Activated B cell treated with CpG ODN at 0.5 μM for 24 hours (primary cell): Measurements from ENCODE around the gene UBE2U. TPM values are rescaled to one million over a fixed set of nuclear protein-coding genes. Genes with fewer than 3 reads are reported as not detected.

Experiments used
- ATAC-seq: fragments of 200-7000 bp; cut with Tn5 transposase; one replicate; pipeline ENCODE4 v1.10.0; 2021; ENCODE audit warnings: low read depth, mild to moderate bottlenecking, moderate library complexity
- CTCF ChIA-PET: fragments of 350-600 bp; sonication (Branson Sonifier 250); formaldehyde crosslinking; loops from one replicate; lab custom pipeline; 2021; ENCODE audit warnings: antibody characterized with exemption; lab: Charles Lee
- POLR2A ChIA-PET: fragments of 350-600 bp; sonication (Branson Sonifier 250); formaldehyde crosslinking; loops from one replicate; lab custom pipeline; 2021; ENCODE audit warnings: antibody characterized with exemption; lab: Charles Lee
- DNase-seq: peaks from one replicate; pipeline ENCODE4 v3.0.0; 2022
- H3K27ac Mint-ChIP-seq: one replicate; pipeline ENCODE4 v1.8.0; 2020; ENCODE audit warnings: mixed read lengths
- H3K27me3 Mint-ChIP-seq: one replicate; pipeline ENCODE4 v1.8.0; 2021; ENCODE audit warnings: mixed read lengths
- H3K36me3 Mint-ChIP-seq: one replicate; pipeline ENCODE4 v1.8.0; 2021; ENCODE audit warnings: low read depth, mixed read lengths
- H3K4me1 Mint-ChIP-seq: one replicate; pipeline ENCODE4 v1.8.0; 2021; ENCODE audit warnings: mixed read lengths
- H3K4me3 Mint-ChIP-seq: one replicate; pipeline ENCODE4 v1.8.0; 2020; ENCODE audit warnings: mild to moderate bottlenecking, mixed read lengths
- H3K9me3 Mint-ChIP-seq: one replicate; pipeline ENCODE4 v1.8.0; 2020; ENCODE audit warnings: mixed read lengths
- CTCF ChIP-seq: fragments of 200-600 bp; IDR thresholded peaks from one replicate; pipeline ENCODE4 v1.8.0; 2022; ENCODE audit warnings: antibody characterized with exemption, mild to moderate bottlenecking
- intact Hi-C: fragments of 100-400 bp; cut with micrococcal nuclease; formaldehyde crosslinking; loops from one replicate; pipeline ENCODE4 v1.15.1; 2024
- total RNA-seq: library from RNA; stranded (reverse); gene quantifications from 2 replicates; pipeline ENCODE4 v1.2.3, GENCODE V29; 2022

The UBE2U gene, protein sequence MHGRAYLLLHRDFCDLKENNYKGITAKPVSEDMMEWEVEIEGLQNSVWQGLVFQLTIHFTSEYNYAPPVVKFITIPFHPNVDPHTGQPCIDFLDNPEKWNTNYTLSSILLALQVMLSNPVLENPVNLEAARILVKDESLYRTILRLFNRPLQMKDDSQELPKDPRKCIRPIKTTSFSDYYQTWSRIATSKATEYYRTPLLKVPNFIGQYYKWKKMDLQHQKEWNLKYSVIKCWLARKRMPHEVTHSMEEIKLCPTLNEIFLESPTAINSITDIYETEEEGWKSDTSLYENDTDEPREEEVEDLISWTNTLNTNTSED
- total RNA-seq: not detected in 2 replicates

DNA sequence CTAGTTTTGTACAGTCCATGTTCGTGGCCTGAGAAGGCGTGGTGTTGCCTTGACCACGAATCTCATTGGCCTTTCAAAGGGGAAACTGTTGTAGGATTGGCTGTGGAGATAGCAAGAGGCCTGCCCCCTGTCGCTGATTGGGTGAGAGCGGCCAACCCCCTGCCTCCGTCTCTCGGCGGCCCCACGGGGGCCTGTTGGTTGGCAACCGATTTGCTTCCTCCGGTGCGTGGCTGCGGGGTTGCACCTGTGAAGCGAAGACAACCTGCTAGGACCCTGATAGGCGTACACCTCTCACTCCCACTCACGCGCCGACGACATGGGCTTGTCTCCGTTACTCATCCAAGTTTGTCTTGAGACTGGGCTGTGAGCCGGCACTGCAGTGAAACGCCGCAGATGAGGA, at the start of gene UBE2U:
Gene UBE2U (plus strand): TSS at position 204 of the 400 bp plus-strand sequence. CDS start 428 bp downstream, outside the sequence.
- ATAC-seq (no peak), DNase-seq (no peak)
- intact Hi-C loops: no loop called here
- Mint-ChIP-seq H3K4me1 (no peaks in the 10 kb centered on the region), H3K27me3 (peaks cover 4% of the 10 kb centered on the region), H3K36me3 (no peaks in the 10 kb centered on the region), H3K9me3 (no peaks in the 10 kb centered on the region), H3K4me3 (no peak within 1 kb of the TSS), H3K27ac (no peak within 1 kb of the TSS)
- CTCF ChIA-PET: no interaction called here
- no peak for TF ChIP-seq CTCF
- POLR2A ChIA-PET: no interaction called here

- no peaks in the 10 kb centered on the region for H3K4me1 Mint-ChIP-seq
- H3K9me3 Mint-ChIP-seq: no peaks in the 10 kb centered on the region
- H3K4me3 Mint-ChIP-seq: no peak overlapping the region
- no peaks in the 10 kb centered on the region for H3K36me3 Mint-ChIP-seq
- CTCF ChIA-PET: no interaction called here
- TF ChIP-seq CTCF: no peak
- no peak overlapping the region for H3K27ac Mint-ChIP-seq
- POLR2A ChIA-PET: no interaction called here
- ATAC-seq (no peak), DNase-seq (no peak)
- intact Hi-C loops: no loop called here
- H3K27me3 Mint-ChIP-seq: no peaks in the 10 kb centered on the region
These were observed 48.1 kb upstream of the UBE2U start for GRCh38 chr1:64155278-64155677.

- ATAC-seq: no peak
- no peaks in the 10 kb centered on the region for H3K27me3 Mint-ChIP-seq
- CTCF ChIA-PET: interaction anchor here (0.5 kb wide), 1 partner anchor 77 kb away, joined by 3 read pairs; no protein-coding TSS in a partner anchor
These were observed 42.0 kb upstream of the UBE2U start for GRCh38 chr1:64161357-64161941.

DNA sequence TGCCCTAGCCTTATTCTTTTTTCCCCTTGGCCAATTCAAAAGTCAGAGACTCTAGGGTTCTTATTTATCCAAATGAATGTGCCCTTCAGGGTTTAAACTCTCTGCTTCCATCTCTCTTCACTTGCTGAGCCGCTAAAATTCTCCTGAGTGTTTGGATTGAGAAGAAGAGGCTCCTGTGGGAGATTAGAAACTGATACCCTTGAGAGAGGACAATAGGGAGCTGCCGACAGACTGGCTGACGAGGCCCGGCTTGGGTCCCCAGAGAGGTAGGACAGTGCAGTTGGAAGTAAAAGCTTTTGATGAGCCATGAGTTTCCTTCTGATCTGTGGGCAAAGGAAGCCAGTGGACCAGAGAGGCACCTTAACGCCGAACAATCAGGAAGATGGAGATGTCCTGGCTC, 41.3 kb upstream of the UBE2U start:
- ChIA-PET POLR2A (no interaction called here), CTCF (no interaction called here)
- DNase-seq: no peak
- H3K9me3 Mint-ChIP-seq: no peaks in the 10 kb centered on the region
- no peak for TF ChIP-seq CTCF
- H3K27ac Mint-ChIP-seq: no peak overlapping the region
- H3K27me3 Mint-ChIP-seq: no peaks in the 10 kb centered on the region
- no peaks in the 10 kb centered on the region for H3K36me3 Mint-ChIP-seq
- H3K4me1 Mint-ChIP-seq: no peaks in the 10 kb centered on the region
- intact Hi-C loops: no loop called here
- ATAC-seq: no peak
- no peak overlapping the region for H3K4me3 Mint-ChIP-seq

More at GRCh38 chr1:64161357-64161941, 42.0 kb upstream of the UBE2U start:
- POLR2A ChIA-PET: no interaction called here
- Mint-ChIP-seq H3K36me3 (no peaks in the 10 kb centered on the region), H3K9me3 (no peaks in the 10 kb centered on the region), H3K4me1 (no peaks in the 10 kb centered on the region), H3K27ac (no peak overlapping the region), H3K4me3 (no peak overlapping the region)
- TF ChIP-seq CTCF: no peak
- intact Hi-C loops: no loop called here
- no peak for DNase-seq

DNA sequence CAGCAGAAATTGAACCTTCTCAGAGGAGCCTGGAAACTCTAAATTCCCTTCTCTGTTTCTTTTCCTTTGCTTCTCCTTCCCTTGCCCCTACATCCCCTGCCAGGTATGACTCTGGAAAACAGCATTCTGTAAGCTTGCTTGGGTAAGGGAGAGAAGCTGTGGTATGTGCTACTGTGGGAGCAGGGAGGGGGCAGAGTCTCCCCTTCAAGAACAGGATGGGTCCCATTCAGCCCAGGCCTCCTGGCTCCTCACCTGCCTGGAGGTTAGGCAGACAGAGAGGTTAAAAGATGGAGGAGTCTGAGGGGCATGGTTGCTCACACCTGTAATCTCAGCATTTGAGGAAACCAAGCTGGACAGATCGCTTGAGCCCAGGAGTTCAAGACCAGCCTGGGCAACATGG, 40.6 kb upstream of the UBE2U start:
- intact Hi-C loops: no loop called here
- Mint-ChIP-seq H3K4me3 (no peak overlapping the region), H3K4me1 (no peaks in the 10 kb centered on the region), H3K36me3 (no peaks in the 10 kb centered on the region), H3K27ac (no peak overlapping the region), H3K27me3 (no peaks in the 10 kb centered on the region), H3K9me3 (no peaks in the 10 kb centered on the region)
- no peak for TF ChIP-seq CTCF
- ChIA-PET POLR2A (no interaction called here), CTCF (no interaction called here)
- ATAC-seq (no peak), DNase-seq (no peak)
